Omental fat pad (tissue), 4 donors: ENCODE measurements around the gene FMN2. TPM values are rescaled to one million over a fixed set of nuclear protein-coding genes. Genes with fewer than 3 reads are reported as not detected.
"Not testable (repeated sequence)": the region's sequence is repeated elsewhere in the genome, so short reads cannot be mapped to it uniquely, and the experiment has no call there.

Experiments used
- ATAC-seq: fragments of 150-250 bp; one replicate; pipeline ENCODE4 v1.9.1; 2016; ENCODE audit warnings: mild to moderate bottlenecking, moderate library complexity; ENCODE audit not compliant: low FRiP score
- DNase-seq: peaks from one replicate; pipeline ENCODE4 v3.0.0-alpha.2; 2019; ENCODE audit warnings: low spot score
- CTCF ChIP-seq, 3 donors: fragments of 450-650 bp; IDR thresholded peaks; one replicate each; pipeline ENCODE4 v1.5.1; 2016 to 2017; ENCODE audit warnings: antibody characterized with exemption in 3 of 3, mild to moderate bottlenecking in 3 of 3, moderate library complexity in 2 of 3
- total RNA-seq, 4 donors: library from RNA; depleted of rRNA; stranded (reverse); fragments of >200 nt; gene quantifications; one replicate each; pipeline ENCODE4 v1.1.0, GENCODE V29; 2016

Gene FMN2
- total RNA-seq, 4 donors from 2014 or later, result 1.2 to 4.3 (median 2.8) TPM

GRCh38 chr1:240171907-240172306 lies 80.2 kb downstream of the FMN2 start:
- no peak for TF ChIP-seq CTCF (IDR thresholded peaks at IDR 0.05)
- DNase-seq (no peak), ATAC-seq (no peak)

- ATAC-seq (no peak), DNase-seq (no peak)
- TF ChIP-seq CTCF (IDR thresholded peaks at IDR 0.05), result no peak
Measured at GRCh38 chr1:240173836-240174235, 82.2 kb downstream of the FMN2 start.

- DNase-seq (no peak), ATAC-seq (no peak)
- no peak for TF ChIP-seq CTCF (IDR thresholded peaks at IDR 0.05)
Measured at GRCh38 chr1:240174734-240175133, 83.1 kb downstream of the FMN2 start.

- ATAC-seq (no peak), DNase-seq (no peak)
- TF ChIP-seq CTCF (IDR thresholded peaks at IDR 0.05), result no peak
Measured at GRCh38 chr1:240178366-240178765, 86.7 kb downstream of the FMN2 start.

DNA sequence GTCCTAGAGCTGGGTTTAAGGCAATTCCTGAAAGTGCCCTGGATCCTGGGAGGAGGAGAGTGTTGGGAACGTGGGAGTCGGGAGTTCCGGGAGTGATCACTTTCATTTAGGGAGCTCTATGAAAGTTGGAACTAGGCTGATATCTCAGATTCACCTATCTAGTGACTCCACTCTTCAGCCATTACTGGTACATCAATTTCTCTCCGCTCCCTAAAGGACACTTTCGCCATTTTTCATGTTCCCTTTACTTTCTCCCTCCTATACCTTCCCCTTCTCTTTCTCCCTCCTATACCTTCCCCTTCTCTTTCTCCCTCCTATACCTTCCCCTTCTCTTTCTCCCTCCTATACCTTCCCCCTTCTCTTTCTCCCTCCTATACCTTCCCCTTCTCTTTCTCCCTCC lies 93.0 kb downstream of the FMN2 start:
- not testable (repeated sequence) for ATAC-seq, DNase-seq

GRCh38 chr1:240188139-240188538 lies 96.5 kb downstream of the FMN2 start:
- TF ChIP-seq CTCF (IDR thresholded peaks at IDR 0.05), result no peak
- no peak for ATAC-seq
- DNase-seq, result no peak

GRCh38 chr1:240189386-240189989 lies 97.8 kb downstream of the FMN2 start:
- TF ChIP-seq CTCF (IDR thresholded peaks at IDR 0.05), result peak in 1 of 3 donors; percentile 28
- DNase-seq, result no peak
- no peak for ATAC-seq
